H1 (cell line): ENCODE measurements around the gene NELL1. TPM values are rescaled to one million over a fixed set of nuclear protein-coding genes. Genes with fewer than 3 reads are reported as not detected.

Experiments
- ATF3 ChIP-seq: IDR thresholded peaks from 2 replicates; pipeline ENCODE4 v1.6.1; 2011; ENCODE audit warnings: low read depth, mild to moderate bottlenecking, low read length; ENCODE audit not compliant: insufficient read depth
- BACH1 ChIP-seq: IDR thresholded peaks from 2 replicates; pipeline ENCODE4 v1.6.1; 2012; ENCODE audit warnings: low read length, improper control_type of control experiment
- CBX8 ChIP-seq: fragments of 300-800, 300-1000 bp; sonication (generic); IDR thresholded peaks from 2 replicates; pipeline ENCODE4 v1.7.1; 2016; ENCODE audit warnings: low read depth, low read length, borderline replicate concordance
- HDAC6 ChIP-seq: IDR thresholded peaks from one replicate; pipeline ENCODE4 v1.7.1; 2012; ENCODE audit warnings: low read depth, mild to moderate bottlenecking, inconsistent platforms, low read length, moderate library complexity
- YY1 ChIP-seq: IDR thresholded peaks from 2 replicates; pipeline ENCODE4 v1.6.1; 2011; ENCODE audit warnings: low read depth, mild to moderate bottlenecking, low read length
- polyA plus RNA-seq, 7 experiments: library from polyadenylated mRNA; depleted of rRNA in 3 of 7; stranded (reverse) in 5 of 7; unstranded in 2 of 7; fragments of >200 nt in 5 of 7; fragments of 200-250 nt in 2 of 7; gene quantifications; 1 replicate in 5 of 7; 2 replicates in 1 of 7; 4 replicates in 1 of 7; pipeline versions ENCODE4 v1.2.1 to v1.2.3, GENCODE V29; 2011 to 2013; ENCODE audit warnings: missing spikeins in 2 of 7, mixed read lengths in 2 of 7
- total RNA-seq: library from RNA; stranded (reverse); fragmentation: NEBNext Ultra II Directional; extraction: Animal tissue kit (Norgen Biotek cat#: 25700); gene quantifications from 2 replicates; pipeline ENCODE4 v1.2.1, GENCODE V29; 2021

NELL1 gene
- total and polyA plus RNA-seq, 2 of the 8 experiments (the other 6 are each of a cell fraction or from before 2014, with no cell fraction given), result 0.21 TPM; not detected in 1

GRCh38 chr11:21177379-21177778 is 508.0 kb downstream of the NELL1 start (continued):
- TF ChIP-seq HDAC6 (no peak), ATF3 (no peak), CBX8 (no peak), YY1 (no peak), BACH1 (no peak)
- TF ChIP-seq, all 59 proteins: peak for 0
